SKM-1 treated with dmso at 0.1 percent for 144 hours (cell line): Measurements from ENCODE around the gene UBQLN4.

Experiments used
- DNase-seq: peaks from one replicate; lab custom pipeline; 2025; ENCODE audit not compliant: unreplicated experiment; lab: John Stamatoyannopoulos, UW

UBQLN4 gene

DNA sequence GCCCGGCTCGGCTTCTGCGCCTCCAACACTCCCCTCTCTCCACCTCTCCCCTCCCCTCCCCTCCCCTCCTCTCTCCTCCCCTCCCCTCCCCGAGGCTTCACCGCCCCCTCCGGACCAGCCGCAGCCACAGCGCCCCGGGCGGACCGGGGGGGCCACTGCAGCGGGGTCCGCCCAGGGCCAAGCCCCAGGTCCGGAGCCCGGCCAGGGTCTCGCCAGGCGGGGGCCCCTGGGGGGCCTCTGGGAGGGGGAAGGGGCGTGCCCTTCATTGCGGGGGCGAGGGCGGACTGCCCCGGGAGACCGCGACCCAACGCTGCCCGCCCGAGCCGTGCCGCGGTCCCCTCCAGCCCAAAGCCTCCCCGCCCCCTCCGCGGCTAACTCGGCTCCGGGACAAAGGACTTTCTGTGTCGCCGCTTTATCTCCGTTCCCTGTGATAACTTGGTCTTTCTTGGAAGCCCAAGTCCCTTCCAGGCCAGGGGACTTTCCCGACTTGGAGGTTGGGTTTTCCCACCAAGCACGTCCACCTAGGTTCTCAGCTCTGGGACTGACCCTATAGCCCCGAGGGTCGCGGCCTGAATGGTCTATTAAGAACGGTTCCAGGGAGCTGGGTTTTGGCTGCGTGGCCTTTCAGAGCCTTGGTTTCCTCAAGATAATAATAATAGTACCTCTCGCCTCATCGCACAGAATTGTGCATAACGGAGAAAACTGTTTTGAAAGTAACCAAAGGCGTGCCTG lies at the start of gene UBQLN4:
UBQLN4 (minus strand) TSS at position 31 of the 732 bp plus-strand sequence. CDS start 97 bp downstream, outside the sequence.
- peak; percentile 84 for DNase-seq

DNA sequence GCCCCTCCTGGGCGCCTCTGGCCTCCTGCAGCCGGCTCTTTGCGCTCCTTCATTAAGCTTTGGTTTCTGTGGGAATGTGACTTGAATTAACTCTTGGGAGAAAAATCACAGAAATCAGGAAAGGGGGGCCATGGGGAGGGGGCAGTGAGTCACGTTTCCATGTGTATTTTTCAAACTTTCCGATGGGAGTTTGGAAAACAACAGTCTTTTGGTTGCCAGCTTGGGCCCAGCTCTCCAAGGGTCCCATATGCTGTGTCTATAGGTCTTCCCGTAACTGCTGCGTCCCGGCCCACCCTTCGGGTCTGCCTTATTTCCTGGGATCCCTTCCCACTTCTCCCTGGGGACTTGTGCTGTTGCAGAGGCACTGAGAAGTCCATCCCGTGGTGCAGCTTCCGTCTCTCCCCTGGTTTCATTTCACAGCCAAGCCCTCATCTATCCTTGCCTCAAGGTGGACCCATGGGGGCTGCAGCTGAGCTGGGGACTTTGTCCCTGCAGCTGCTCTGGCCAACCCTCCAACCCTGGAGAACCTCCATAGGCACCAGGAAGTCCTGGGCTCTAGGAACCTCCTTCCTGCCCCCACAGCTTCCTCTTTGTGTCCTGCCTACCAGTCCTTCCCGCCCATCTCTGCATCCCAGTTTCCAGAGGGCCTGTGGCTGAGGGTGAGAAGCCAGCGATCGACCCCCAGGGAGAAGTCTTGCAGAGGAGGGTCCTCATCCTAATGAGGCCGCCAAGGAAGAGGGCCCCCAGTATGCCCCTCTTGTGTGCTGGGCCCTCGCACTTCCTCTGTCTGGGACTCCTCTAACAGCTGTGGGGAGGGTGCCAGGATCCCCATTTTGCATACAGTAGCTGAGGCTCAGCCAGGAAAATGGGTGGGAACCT lies 49.3 kb upstream of the UBQLN4 start:
- peak; percentile 61 for DNase-seq

DNA sequence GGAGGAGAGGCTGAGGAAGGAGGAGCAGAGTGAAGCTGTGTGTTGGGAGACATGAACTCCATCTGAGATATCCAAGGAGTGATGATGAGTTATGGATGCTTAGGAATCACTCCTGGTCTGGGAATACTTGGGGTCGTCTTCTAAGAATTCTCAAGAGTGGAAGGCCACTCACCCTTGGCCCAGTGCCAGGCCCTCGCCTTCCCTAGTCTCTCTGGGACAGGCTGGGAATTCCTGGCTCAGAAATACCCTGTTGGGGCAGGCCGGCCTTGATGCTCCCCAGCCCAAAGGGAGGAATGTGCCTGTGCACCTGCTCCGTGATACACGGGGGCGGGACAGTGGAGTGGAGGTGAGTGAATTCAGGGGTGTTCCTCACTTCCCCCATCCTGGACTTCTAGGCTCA lies 48.3 kb upstream of the UBQLN4 start:
- DNase-seq = no peak

DNA sequence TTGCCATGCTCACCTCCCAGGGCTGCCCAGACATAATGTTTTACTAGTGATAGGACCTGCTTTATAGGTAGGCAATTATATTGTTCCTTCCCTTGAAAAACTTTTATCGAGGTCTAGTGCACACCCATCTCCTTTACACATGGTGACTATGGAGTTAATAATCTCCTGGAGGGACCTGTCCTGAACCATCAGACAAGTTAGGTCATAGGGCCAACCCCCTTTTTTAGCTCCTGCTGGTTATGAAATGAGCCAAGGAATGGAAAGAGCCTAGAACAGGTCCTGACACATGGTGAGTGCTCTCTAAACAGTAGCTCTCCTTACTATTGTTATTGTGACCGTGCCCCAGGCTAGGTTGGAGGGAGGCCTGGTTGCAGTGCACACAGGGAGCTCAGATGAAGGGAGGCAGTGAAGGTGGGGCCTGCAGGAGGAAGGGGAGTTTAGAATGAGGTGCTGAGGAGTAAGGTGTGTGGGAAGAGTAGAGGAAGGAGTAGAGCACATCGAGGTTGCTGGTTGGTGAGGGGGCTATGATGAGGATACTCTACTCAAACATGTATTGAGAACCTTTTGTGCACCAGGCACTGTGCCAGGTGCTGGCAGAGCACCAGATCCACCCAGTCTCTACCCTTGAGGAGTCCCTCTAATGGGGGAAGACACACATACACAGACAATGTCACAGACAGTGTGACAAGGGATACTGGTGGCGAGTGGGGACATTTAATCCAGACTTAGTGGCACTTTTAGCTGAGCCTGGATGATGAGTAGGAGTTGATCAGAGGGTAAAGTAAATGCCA lies 46.8 kb upstream of the UBQLN4 start:
- DNase-seq = no peak

DNA sequence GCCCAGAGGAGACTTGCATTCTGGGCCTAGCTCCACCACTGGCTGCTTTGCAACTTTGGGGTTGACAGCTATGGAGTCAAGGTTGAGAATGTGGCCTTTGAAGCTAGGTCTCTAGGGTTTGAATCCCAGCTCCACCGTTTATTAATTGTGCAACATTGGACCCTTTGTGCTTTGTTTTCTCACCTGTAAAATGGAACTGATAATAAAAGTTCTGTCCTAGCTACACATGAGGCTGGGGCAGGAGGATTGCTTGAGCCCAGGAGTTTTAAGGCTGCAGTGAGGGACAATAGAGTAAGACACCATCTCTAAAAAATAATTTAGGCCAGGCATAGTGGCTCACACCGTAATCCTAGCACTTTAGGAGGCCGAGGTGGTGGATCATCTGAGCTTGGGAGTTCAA lies 45.7 kb upstream of the UBQLN4 start:
- no peak for DNase-seq

DNA sequence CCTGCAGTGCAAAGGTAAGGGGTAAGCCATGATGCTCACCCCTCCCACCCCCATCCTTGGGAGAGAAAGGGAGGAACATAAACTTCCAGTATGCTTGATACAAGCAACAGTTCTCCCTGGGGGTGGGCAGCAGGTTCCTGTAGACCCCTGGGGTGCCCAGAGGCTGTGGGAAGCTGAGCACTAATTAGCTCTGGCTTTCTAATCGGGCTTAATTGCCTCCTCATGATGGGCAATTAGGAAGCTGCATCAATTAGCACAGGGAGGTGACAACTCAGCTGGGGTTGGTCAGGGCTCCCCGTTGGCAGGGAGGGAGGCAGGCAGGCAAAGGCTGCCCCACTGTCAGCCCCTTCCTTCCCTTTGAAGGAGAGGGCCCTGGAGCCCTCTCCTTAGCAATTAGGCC lies 45.2 kb upstream of the UBQLN4 start:
- no peak for DNase-seq

DNA sequence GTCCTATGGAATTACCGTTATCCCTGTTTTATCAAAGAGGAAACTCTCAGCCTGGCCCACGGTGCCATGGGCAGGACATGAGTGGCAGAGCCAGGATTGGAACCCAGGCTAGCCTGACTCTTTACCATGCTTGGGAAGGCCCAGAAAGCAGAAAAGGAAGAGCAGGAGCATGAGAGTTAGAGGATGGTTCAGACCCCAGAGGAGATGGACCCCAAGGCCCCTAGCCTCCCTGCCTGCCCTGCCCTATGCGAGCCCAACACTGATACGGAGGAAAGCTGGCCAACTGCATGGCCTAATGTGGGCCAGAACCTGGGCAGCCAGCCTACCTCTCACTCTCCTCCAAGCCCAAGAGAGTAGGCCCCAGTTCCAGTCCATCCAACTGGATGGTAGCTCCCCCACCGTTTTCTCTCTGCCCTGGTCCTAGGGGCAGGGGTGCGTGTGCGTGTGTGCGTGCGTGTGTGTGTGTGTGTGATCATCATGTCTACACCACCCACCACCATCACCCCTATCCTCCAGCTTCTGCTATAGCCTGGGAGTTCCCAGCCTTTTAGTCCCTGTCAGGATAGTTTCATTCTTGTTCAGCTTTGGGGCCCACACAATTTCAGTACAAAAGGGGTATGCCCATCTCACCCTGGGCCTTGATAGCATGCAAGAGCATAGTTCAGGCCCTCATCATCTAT lies 44.0 kb upstream of the UBQLN4 start:
- DNase-seq = no peak

DNA sequence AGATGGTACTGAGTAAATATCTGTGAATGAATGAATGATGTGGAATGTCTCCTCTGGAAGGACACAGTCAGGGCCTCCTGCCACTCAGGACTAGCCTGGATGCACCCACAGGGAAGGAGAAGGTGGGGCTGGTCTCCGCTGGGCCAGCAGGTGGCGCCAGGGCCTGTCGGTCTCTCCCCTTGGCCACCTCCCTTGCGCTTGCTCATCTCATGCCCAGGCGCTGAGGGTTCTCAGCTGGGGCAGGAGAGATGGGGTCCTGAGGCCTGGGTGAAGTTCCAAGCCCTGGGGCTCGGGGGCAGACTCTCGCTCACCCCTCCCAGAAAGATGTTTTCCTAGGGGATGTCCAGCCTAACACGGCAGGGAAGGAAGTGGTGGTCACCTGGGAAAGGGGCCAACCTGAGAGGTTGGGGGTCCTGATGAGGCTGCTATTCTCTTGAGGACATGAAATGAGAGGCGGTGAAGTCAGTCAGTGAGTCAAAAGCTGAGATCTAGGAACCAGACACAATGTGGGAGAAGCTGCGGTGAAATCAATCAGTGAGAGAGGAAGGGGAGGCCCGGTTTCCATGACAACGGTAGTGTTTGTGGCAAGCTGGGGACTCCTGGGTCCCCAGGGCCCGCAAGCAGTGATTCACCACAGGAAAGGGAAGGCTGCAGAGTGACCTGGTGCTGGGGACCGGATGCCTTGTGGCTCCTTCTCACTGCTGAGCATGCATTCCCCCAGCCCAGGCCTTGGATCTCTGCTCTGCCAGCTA lies 43.2 kb upstream of the UBQLN4 start:
- peak; percentile 85 for DNase-seq

DNA sequence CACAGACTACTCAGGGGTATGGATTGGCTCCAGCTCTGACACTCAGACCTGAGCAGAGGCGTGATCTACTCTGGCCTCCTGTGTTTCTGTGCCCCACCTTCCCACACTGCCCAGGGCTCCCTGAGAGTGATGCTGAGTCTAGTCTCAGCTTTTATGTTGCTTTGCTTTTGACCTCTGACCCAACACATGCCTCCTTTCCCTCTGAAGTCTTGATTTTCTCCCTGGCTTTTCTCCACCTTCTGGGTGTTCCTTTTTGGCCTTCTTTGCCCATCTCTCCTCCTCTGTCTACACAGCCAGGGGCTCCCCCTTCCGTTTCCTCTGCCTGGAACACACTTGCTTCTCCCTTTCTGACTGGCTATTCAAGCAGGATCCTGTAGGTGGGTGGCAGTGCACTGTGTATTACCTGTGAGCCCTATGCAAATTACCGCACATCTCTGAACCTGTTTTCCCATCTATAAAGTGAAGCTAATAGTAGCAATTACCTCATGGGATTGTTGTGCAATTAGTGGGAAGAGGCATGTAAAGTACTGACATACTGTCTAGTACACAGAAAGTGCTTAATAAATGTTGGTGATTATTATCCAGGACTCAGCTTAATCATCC lies 42.4 kb upstream of the UBQLN4 start:
- no peak for DNase-seq

DNA sequence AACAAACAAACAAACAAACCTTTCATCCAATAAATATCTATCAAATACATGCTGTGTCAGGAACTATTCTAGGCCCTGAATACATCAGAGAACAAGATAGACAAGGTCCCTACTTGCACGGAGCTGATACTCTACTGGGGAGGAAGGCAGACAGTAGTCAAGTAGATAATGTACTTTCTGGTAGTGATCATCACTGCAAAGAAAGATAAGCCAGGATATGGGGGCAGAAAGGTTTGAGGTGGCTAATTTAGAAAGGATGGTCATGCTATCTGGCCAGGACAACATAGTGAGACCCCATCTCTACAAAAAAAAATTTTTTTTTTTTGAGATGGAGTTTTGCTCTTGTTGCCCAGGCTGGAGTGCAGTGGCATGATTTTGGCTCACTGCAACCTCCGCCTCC lies 38.0 kb upstream of the UBQLN4 start:
- no peak for DNase-seq

DNA sequence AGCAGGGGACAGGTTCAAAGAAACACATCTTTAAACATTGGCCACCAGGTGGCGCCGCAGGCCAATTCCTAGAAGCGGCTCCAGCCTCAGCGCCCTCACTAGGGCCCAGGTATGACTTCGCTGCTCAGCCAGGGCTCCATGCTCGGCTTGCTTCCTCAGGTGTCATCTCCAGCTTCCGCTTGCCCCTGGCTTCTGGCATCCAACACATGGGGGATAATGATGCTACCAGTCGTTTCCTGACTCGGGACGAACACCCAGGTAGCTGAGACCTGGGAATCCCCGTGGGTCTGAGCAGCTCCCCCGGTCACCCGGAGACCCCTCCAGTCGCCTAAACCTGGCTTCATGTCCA lies 37.2 kb upstream of the UBQLN4 start:
- DNase-seq = peak; percentile 80

DNA sequence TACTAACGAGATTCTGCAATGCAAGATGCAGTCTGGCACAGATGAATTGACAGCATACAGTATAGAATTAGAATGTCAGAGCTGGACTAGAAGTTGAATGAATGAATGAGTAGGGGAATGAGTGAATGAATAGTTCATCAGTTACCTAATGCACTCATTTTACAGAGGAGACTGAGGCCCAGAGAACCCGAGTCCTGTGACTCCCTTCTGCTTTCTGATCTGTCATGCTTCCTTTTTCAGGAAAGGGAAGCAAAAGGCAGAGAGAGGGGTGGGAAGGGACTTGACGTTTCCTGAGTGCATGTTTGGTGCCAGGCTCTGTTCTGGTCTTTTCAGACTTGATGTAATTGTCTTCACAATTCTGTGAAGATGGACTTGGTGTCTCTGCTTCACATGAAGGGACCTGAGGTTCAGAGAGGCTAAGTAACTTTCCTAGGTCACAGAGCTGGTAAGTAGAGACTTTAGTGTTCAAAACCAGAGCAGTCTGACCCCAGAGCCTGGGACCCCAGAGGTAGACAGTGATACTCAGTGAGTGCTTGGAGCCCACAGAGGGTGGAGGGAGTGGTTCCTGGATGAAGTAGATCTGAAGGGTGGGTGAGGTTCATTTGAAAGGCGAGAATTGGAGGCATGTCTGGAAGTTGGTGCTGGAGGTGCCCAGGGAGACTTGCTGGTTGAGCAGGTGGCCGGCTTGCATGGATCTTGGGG lies 36.7 kb upstream of the UBQLN4 start:
- DNase-seq = no peak

DNA sequence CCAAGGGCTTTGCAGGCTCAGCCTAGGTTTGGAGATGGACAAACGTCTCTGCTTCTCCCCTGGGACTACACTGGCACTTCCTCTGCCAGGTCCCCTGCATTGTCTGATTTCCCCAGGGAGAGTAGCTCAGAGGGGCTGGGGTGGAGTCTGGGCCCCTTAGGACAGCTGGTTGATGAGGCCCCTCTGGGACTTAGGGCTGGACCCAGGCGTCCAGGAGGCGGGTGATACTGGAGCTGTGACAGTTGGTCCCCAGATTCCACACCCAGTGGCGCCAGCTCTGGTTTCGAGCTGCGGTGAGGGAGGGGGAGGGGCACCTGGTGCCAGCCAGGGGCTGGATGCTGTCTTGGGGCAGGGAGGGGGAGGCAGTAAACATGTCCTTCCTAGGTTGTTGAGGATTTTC lies 36.1 kb upstream of the UBQLN4 start:
- no peak for DNase-seq

DNA sequence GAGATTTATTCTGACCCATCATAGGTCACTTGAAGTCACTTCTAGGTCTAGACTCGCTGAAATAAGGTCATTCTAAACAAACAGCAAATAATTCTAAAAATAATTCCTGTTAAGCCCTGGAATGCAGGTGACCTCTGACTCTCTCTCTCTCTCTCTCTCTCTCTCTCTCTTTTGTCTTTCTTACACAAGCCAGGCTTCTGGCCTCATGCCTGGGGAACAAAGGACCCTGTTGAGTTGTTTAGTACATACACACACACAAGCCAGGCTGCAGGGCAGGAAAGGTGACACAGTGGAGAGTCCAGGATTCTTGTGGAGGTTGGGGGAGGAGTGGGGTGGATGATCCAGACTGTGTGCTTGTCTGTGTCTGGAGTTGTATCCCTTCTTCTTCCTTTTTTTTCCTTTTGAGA lies 32.7 kb upstream of the UBQLN4 start:
- no peak for DNase-seq

DNA sequence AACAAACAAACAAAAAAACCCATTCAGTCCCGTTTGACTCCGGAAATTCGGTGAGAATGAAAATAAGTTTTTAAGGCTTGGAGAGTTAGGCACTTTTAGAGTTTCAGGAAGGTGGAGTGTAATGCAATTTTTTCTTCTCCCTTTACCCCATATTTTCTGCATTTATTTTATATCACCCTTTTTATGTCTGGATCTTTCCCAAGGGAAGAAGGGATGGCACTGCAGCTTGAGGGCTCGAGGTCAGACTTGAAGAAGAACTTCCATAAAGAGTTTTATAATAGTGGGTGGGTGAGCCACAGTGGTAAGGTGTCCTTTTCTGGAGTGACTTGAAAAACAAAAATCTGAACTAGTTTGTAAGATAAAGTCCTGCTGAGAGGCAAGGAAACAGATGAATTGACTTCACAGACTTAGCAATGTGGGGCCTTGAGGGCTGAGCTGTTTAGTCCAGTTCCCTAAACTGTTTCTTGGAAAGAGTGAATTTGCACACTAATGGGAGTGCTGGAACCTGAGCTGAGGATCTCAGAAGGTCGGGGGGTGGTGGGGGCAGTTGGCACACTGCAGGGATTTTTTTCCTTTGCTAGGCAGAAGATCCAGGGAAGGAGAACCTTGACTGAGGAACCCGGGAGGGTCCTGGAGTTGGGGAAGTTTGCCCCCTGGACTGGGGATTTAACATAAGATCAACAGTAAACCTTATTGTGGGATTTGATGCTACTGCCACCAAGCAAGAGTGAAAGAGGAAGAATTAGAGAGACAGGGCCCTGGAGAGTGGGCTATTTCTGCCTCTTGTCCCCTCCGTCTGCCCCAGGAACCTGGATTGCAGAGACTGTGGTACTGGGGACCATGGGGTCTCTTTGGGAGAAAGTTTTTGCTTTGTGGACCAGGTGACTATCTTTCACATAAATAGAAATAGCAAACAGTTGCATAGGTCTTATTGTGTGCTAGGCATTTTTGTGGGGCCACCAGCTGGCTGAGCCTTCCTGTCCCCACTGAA lies 30.5 kb upstream of the UBQLN4 start:
- DNase-seq = no peak

DNA sequence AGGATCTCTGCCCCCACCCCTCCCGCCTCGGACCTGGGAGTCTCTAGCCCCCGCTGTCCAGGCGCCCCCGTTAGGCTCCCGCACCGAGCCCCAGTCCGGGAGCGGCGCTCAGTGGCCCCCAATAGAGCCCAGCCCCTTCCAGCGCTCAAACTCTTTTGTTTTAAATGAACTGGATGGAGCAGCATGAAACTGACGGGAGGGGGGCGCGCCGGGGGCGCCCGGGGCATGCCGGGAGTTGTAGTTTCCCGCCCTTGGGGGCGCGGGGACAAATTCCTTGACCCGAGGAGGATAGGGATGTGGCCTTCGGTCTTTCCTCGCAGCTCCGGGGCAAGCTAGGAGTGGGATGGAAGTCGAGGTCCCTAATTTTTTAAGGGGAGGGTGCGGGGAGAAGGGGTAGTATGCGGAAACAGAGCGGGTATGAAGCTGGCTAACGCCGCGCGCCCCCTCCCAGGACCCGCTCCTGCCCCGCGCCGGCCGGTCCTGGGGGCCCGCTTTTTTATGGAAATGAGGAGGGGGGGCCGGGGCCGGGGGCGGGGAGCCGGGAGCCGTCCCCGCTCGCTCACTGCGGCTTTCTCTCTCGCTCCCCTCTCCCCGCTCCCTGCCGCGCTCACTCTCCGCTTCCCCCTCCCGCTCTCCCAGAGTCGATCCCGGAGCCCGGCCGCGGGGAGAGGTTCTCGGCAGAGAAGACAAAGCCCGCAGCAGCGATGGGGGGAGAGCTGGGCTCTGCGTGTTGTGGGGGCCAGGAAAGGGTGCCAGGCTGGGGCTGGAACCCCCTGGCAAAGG lies 28.9 kb upstream of the UBQLN4 start, which contains the start of gene MEX3A:
MEX3A (minus strand) TSS at position 157 of the 783 bp plus-strand sequence. CDS start 467 bp downstream, outside the sequence.
- peak; percentile 48 for DNase-seq

DNA sequence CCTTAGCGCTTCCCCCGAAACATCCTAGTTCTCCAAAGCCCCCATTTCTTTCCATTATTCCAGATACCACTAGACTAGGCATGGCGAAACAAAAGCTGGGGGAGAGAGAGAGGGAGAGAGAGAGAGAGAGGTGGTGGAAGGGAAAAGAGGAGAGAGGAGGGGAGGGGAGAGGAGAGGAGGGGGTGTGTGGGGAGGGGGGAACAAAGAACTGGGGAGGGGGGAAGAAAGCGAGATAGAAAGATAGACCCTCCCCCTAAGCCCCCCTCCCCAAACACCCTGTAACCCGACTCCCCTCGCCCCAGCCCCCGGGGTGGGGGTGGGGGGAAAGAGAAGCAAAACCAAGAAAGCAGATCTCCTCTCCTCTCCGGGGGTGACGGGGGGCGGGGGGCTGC lies 28.3 kb upstream of the UBQLN4 start:
- no peak for DNase-seq
